ENCODE data around the gene SAMD7. TPM values are rescaled to one million over a fixed set of nuclear protein-coding genes. Genes with fewer than 3 reads are reported as not detected.

Gene SAMD7
- total RNA-seq, 1 donor = not detected

DNA sequence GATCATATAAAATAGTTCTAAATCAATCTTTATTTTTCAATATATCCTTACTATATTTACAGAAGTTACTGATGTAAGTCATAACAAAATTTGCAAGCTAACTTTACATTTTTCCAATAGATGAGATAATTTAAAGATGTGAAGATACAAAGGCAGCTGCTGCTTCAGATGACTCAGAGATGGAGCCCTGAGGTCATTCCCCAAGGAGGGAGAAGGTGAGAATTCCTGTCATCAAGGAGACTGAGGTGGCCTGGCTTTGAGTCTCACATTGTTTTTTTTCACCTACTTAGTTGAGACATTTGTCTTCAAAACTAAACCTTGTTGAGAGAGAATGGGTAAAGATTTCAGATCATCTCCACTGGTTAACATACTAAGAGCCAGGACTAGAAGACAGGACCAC is 3.9 kb upstream of the SAMD7 start:
- DNase-seq (ENCODE audit: low read depth) = no peak
- no peak for TF ChIP-seq CTCF (IDR thresholded peaks at IDR 0.05; ENCODE audit: insufficient read depth, low read depth, low read length)
- no peak overlapping the region for H3K4me3 ChIP-seq (ENCODE audit: low read depth, low read length)

- no peak for TF ChIP-seq CTCF (IDR thresholded peaks at IDR 0.05; ENCODE audit: insufficient read depth, low read depth, low read length)
- no peak for DNase-seq (ENCODE audit: low read depth)
- H3K4me3 ChIP-seq (ENCODE audit: low read depth, low read length) = no peak overlapping the region
Measured at GRCh38 chr3:169907944-169908343, 3.4 kb upstream of the SAMD7 start.

- no peak for TF ChIP-seq CTCF (IDR thresholded peaks at IDR 0.05; ENCODE audit: insufficient read depth, low read depth, low read length)
- DNase-seq (ENCODE audit: low read depth) = no peak
Measured at GRCh38 chr3:169913323-169913722, 2.0 kb downstream of the SAMD7 start.

GRCh38 chr3:169914321-169914720 is 2.9 kb downstream of the SAMD7 start:
- TF ChIP-seq CTCF (IDR thresholded peaks at IDR 0.05; ENCODE audit: insufficient read depth, low read depth, low read length) = no peak
- H3K4me3 ChIP-seq (ENCODE audit: low read depth, low read length) = no peak overlapping the region
- peak; percentile 13 for DNase-seq (ENCODE audit: low read depth)

More at GRCh38 chr3:169913323-169913722, 2.0 kb downstream of the SAMD7 start:
- no peak overlapping the region for H3K4me3 ChIP-seq (ENCODE audit: low read depth, low read length)

- DNase-seq (ENCODE audit: low read depth) = no peak
- no peak overlapping the region for H3K4me3 ChIP-seq (ENCODE audit: low read depth, low read length)
- TF ChIP-seq CTCF (IDR thresholded peaks at IDR 0.05; ENCODE audit: insufficient read depth, low read depth, low read length) = no peak
Measured at GRCh38 chr3:169923189-169923588, 11.8 kb downstream of the SAMD7 start.

DNA sequence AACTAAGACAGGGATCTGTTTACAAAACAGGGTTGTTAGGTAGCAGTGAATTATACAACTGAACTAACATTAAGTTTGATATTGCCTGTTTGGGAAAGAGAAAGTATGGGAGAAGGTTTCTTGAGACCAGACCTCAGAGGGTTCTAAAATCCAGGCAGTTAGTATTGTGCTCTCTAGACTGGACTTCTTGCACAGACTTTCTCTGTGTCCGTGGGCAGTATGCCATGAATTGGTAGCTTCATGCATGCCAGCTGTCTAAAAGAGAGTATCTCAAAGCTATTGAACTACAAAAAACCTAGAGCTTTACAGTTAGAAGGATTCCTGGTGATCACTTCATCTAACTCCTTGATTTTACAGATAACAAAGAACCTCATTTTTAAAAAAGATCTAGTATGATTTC is 12.5 kb downstream of the SAMD7 start:
- TF ChIP-seq CTCF (IDR thresholded peaks at IDR 0.05; ENCODE audit: insufficient read depth, low read depth, low read length) = no peak
- no peak overlapping the region for H3K4me3 ChIP-seq (ENCODE audit: low read depth, low read length)
- no peak for DNase-seq (ENCODE audit: low read depth)

DNA sequence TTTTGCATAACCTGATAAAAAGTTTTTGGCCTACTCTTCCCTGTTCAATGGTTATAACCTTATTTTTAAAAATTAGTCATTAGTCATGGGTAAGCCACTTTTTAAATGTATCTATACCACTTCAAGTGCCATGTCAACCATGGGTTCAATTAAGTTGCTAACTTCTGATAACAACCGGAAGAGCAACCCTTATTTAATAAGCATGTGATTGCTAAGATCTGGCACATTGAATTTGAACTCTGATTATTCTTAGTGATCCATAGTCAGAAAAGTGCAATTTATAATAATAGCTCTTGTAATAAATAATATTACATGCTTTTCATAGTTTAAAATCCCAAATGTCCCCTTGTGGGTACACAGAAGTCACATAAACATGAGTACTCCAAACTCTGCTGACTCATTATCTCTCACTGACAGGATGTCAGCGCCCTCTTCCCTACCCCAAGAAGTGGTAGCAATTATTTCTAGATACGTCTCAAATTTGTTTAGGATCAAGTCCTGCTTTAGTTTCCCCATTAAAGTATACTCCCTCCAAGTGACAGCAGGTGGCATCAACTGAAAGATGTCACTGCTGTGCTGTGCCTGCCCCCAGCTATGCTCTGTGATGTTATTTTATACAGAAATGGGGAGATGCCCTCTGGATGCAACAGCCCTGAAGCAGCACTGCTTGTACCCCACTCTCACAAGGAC is 18.6 kb downstream of the SAMD7 start:
- no peak overlapping the region for H3K4me3 ChIP-seq (ENCODE audit: low read depth, low read length)
- TF ChIP-seq CTCF (IDR thresholded peaks at IDR 0.05; ENCODE audit: insufficient read depth, low read depth, low read length) = no peak
- DNase-seq (ENCODE audit: low read depth) = no peak
